ENCODE measurements around the gene TFCP2. TPM values are rescaled to one million over a fixed set of nuclear protein-coding genes. Genes with fewer than 3 reads are reported as not detected.

TFCP2 gene
- polyA plus RNA-seq, 3 donors: 7.1 to 25.4 (median 14.2) TPM

- H3K4me1 ChIP-seq (ENCODE audit: control insufficient read depth in 1 of 2, insufficient read depth in 2 of 2, low read length in 2 of 2): no peaks in the 10 kb centered on the region
- peaks cover 89 to 99% of the 10 kb centered on the region in 2 donors for H3K36me3 ChIP-seq (replicated peaks in 1 of 2; ENCODE audit: control insufficient read depth in 1 of 2, insufficient read depth in 2 of 2, low read length in 2 of 2)
- Mint-ChIP-seq H3K36me3 (peaks cover 84 to 98% of the 10 kb centered on the region in 2 donors), H3K4me3 (no peak overlapping the region), H3K4me1 (no peaks in the 10 kb centered on the region), H3K27me3 (ENCODE audit: low read depth in 3 of 3) (no peaks in the 10 kb centered on the region), H3K9me3 (no peaks in the 10 kb centered on the region), H3K27ac (no peak overlapping the region)
- WGBS (ENCODE audit: insufficient coverage): 20% methylated on average over 1 of the region's 1 CpG
- H3K27me3 ChIP-seq (ENCODE audit: control insufficient read depth in 2 of 2, insufficient read depth in 2 of 2, low read length in 2 of 2): no peaks in the 10 kb centered on the region
- intact Hi-C loops (cut with micrococcal nuclease): no loop called here
- H3K27ac ChIP-seq (ENCODE audit: low read depth in 1 of 2, low read length in 2 of 2): no peak overlapping the region
- H3K9me3 ChIP-seq (replicated peaks in 1 of 2; ENCODE audit: control insufficient read depth in 1 of 2, insufficient read depth in 1 of 2, low read length in 2 of 2): no peaks in the 10 kb centered on the region
- no peak overlapping the region for H3K4me2 ChIP-seq (replicated peaks; ENCODE audit: extremely low read depth, low read length, poor library complexity, severe bottlenecking)
- no peak for DNase-seq
- no peaks in the 10 kb centered on the region for H3K79me2 ChIP-seq (ENCODE audit: insufficient read depth, low read length)
- no peak overlapping the region for H3K9ac ChIP-seq (ENCODE audit: insufficient read depth, low read length, poor library complexity, severe bottlenecking)
- no peak overlapping the region for H3K4me3 ChIP-seq (replicated peaks in 1 of 3; ENCODE audit: low read depth in 2 of 3, low read length in 3 of 3)
- no peak for TF ChIP-seq CTCF (IDR thresholded peaks at IDR 0.05)
- H4K20me1 ChIP-seq (ENCODE audit: insufficient read depth, low read length): no peaks in the 10 kb centered on the region
- no peak overlapping the region for H2AFZ ChIP-seq (ENCODE audit: insufficient read depth, low read depth, low read length, poor library complexity, severe bottlenecking)
Observed at GRCh38 chr12:51098611-51099010, 74.3 kb downstream of the TFCP2 start.

- Mint-ChIP-seq H3K36me3 (peaks cover 45 to 57% of the 10 kb centered on the region in 2 donors), H3K4me1 (peaks cover 8% of the 10 kb centered on the region), H3K9me3 (no peaks in the 10 kb centered on the region), H3K27me3 (ENCODE audit: low read depth in 3 of 3) (no peaks in the 10 kb centered on the region), H3K4me3 (no peak overlapping the region), H3K27ac (peak overlapping the region in 1 of 7 donors; percentile 59)
- DNase-seq: no peak
- peaks cover 3 to 7% of the 10 kb centered on the region in 2 donors for H3K4me1 ChIP-seq (ENCODE audit: control insufficient read depth in 1 of 2, insufficient read depth in 2 of 2, low read length in 2 of 2)
- 81% methylated on average over 7 of the region's 10 CpGs for WGBS (ENCODE audit: insufficient coverage)
- H3K9ac ChIP-seq (ENCODE audit: insufficient read depth, low read length, poor library complexity, severe bottlenecking): no peak overlapping the region
- H4K20me1 ChIP-seq (ENCODE audit: insufficient read depth, low read length): no peaks in the 10 kb centered on the region
- intact Hi-C loops (cut with micrococcal nuclease): no loop called here
- H2AFZ ChIP-seq (ENCODE audit: insufficient read depth, low read depth, low read length, poor library complexity, severe bottlenecking): no peak overlapping the region
- no peak overlapping the region for H3K4me3 ChIP-seq (replicated peaks in 1 of 3; ENCODE audit: low read depth in 2 of 3, low read length in 3 of 3)
- no peaks in the 10 kb centered on the region for H3K79me2 ChIP-seq (ENCODE audit: insufficient read depth, low read length)
- H3K27ac ChIP-seq (ENCODE audit: low read depth in 1 of 2, low read length in 2 of 2): no peak overlapping the region
- H3K9me3 ChIP-seq (replicated peaks in 1 of 2; ENCODE audit: control insufficient read depth in 1 of 2, insufficient read depth in 1 of 2, low read length in 2 of 2): no peaks in the 10 kb centered on the region
- TF ChIP-seq CTCF (IDR thresholded peaks at IDR 0.05): no peak
- no peak overlapping the region for H3K4me2 ChIP-seq (replicated peaks; ENCODE audit: extremely low read depth, low read length, poor library complexity, severe bottlenecking)
- H3K36me3 ChIP-seq (replicated peaks in 1 of 2; ENCODE audit: control insufficient read depth in 1 of 2, insufficient read depth in 2 of 2, low read length in 2 of 2): peaks cover 27 to 55% of the 10 kb centered on the region in 2 donors
- H3K27me3 ChIP-seq (ENCODE audit: control insufficient read depth in 2 of 2, insufficient read depth in 2 of 2, low read length in 2 of 2): no peaks in the 10 kb centered on the region
Observed at GRCh38 chr12:51090705-51091229, 82.2 kb downstream of the TFCP2 start.
